GM12878 (cell line): ENCODE results near the gene EYA4. TPM values are rescaled to one million over a fixed set of nuclear protein-coding genes. Genes with fewer than 3 reads are reported as not detected.

Experiments used
- ATAC-seq: fragments of 200-7000 bp; cut with Tn5 transposase; 3 replicates; pipeline ENCODE4 v1.9.1; 2020; ENCODE audit warnings: mild to moderate bottlenecking, moderate library complexity
- BruUV-seq: library from RNA; stranded (reverse); fragments of 400-500 nt; replicated peaks from 2 replicates; lab custom pipeline; 2021; lab: Mats Ljungman, UMichigan
- CTCF ChIA-PET: fragments of 300-600 bp; sonication (Branson Sonifier 250); formaldehyde crosslinking; extraction: SDS; loops from one replicate; lab custom pipeline; 2021; ENCODE audit warnings: inconsistent platforms; lab: Yijun Ruan, JAX
- POLR2A ChIA-PET: fragments of 350-600 bp; formaldehyde crosslinking; extraction: SDS; loops from one replicate; lab custom pipeline; 2021; ENCODE audit warnings: inconsistent platforms; lab: Charles Lee
- RAD21 ChIA-PET: fragments of 300-600 bp; sonication (Branson Sonifier 250); formaldehyde crosslinking; loops from one replicate; lab custom pipeline; 2023; ENCODE audit warnings: antibody characterized with exemption; ENCODE audit not compliant: unreplicated experiment; lab: Charles Lee
- SMC1A ChIA-PET: fragments of 300-600 bp; sonication (Branson Sonifier 250); formaldehyde crosslinking; loops from one replicate; lab custom pipeline; 2023; ENCODE audit not compliant: unreplicated experiment, uncharacterized antibody; lab: Charles Lee
- DNase-seq: peaks from one replicate; pipeline ENCODE4 v3.0.0-alpha.2; 2011; ENCODE audit warnings: low read depth, low spot score
- FAIRE-seq: peaks from 3 replicates; lab custom pipeline; 2011; peaks lifted over from hg19 to GRCh38; lab: Jason Lieb, UNC
- H2AFZ ChIP-seq: 2 replicates; pipeline ENCODE4 v1.6.0; 2011; ENCODE audit warnings: low read depth, low read length, control low read depth; ENCODE audit not compliant: control insufficient read depth
- H3K27ac ChIP-seq: 2 replicates; pipeline ENCODE4 v1.5.1; 2011; ENCODE audit warnings: control low read depth; ENCODE audit not compliant: control insufficient read depth, insufficient read depth
- H3K27me3 ChIP-seq, 2 experiments: replicated peaks in 1 of 2; 2 replicates each; pipeline versions ENCODE4 v1.6.0 to v1.6.1; 2011; ENCODE audit warnings: low read length in 1 of 2; ENCODE audit not compliant: control insufficient read depth in 2 of 2, insufficient read depth in 2 of 2
- H3K36me3 ChIP-seq, 2 experiments: 2 replicates each; pipeline ENCODE4 v1.5.1; 2011; ENCODE audit warnings: low read length in 1 of 2; ENCODE audit not compliant: control insufficient read depth in 2 of 2, insufficient read depth in 2 of 2
- H3K4me1 ChIP-seq: 2 replicates; pipeline ENCODE4 v1.6.1; 2011; ENCODE audit warnings: mild to moderate bottlenecking, low read length, moderate library complexity, mixed read lengths; ENCODE audit not compliant: control insufficient read depth, insufficient read depth
- H3K4me2 ChIP-seq: 2 replicates; pipeline ENCODE4 v1.6.0; 2011; ENCODE audit warnings: control low read depth; ENCODE audit not compliant: control insufficient read depth, insufficient read depth
- H3K4me3 ChIP-seq: fragments of 200-600 bp; sonication (generic); 2 replicates; pipeline ENCODE4 v1.5.1; 2016
- H3K79me2 ChIP-seq: 2 replicates; pipeline ENCODE4 v1.6.0; 2011; ENCODE audit warnings: low read length; ENCODE audit not compliant: control insufficient read depth, insufficient read depth
- H3K9ac ChIP-seq: 2 replicates; pipeline ENCODE4 v1.8.0; 2011; ENCODE audit warnings: low read length, control low read depth, mixed read lengths; ENCODE audit not compliant: control insufficient read depth, insufficient read depth
- H3K9me3 ChIP-seq: replicated peaks from 3 replicates; pipeline ENCODE4 v1.5.1; 2011; ENCODE audit warnings: mild to moderate bottlenecking, low read length; ENCODE audit not compliant: control insufficient read depth, insufficient read depth
- H4K20me1 ChIP-seq: 2 replicates; pipeline ENCODE4 v1.6.0; 2011; ENCODE audit not compliant: control insufficient read depth, insufficient read depth
- BACH1 ChIP-seq: fragments of 450-650 bp; IDR thresholded peaks from 2 replicates; pipeline ENCODE4 v1.6.1; 2017; ENCODE audit warnings: mild to moderate bottlenecking, borderline replicate concordance
- BMI1 ChIP-seq: fragments of 450-650 bp; IDR thresholded peaks from 2 replicates; pipeline ENCODE4 v1.6.1; 2016; ENCODE audit warnings: mild to moderate bottlenecking, moderate library complexity, borderline replicate concordance
- ETV6 ChIP-seq, 2 experiments: fragments of 450-650 bp in 1 of 2; IDR thresholded peaks in 1 of 2; conservative IDR thresholded peaks in 1 of 2; 2 replicates each; pipeline ENCODE4 v1.6.1; 2014; ENCODE audit warnings: antibody characterized with exemption in 1 of 2, borderline replicate concordance in 1 of 2, low read depth in 1 of 2, mild to moderate bottlenecking in 1 of 2, moderate library complexity in 1 of 2
- FOXK2 ChIP-seq: fragments of 450-650 bp; IDR thresholded peaks from 2 replicates; pipeline ENCODE4 v1.6.1; 2017; ENCODE audit warnings: mild to moderate bottlenecking, moderate library complexity
- KAT2A ChIP-seq: conservative IDR thresholded peaks from 2 replicates; pipeline ENCODE4 v1.6.1; 2011; ENCODE audit warnings: low read depth, low read length; ENCODE audit not compliant: control insufficient read depth
- MTA2 ChIP-seq: fragments of 450-650 bp; IDR thresholded peaks from 2 replicates; pipeline ENCODE4 v1.6.1; 2016; ENCODE audit warnings: low read depth, mild to moderate bottlenecking, moderate library complexity
- POLR2A ChIP-seq: IDR thresholded peaks from 2 replicates; pipeline ENCODE4 v1.6.1; 2011; ENCODE audit warnings: low read depth, mild to moderate bottlenecking, low read length
- RCOR1 ChIP-seq: conservative IDR thresholded peaks from 2 replicates; pipeline ENCODE4 v1.6.1; 2012; ENCODE audit warnings: low read depth, low read length, improper control_type of control experiment
- RUNX3 ChIP-seq: IDR thresholded peaks from 2 replicates; pipeline ENCODE4 v1.6.1; 2012; ENCODE audit warnings: low read length, inconsistent platforms
- SMAD1 ChIP-seq: fragments of 450-650 bp; IDR thresholded peaks from 2 replicates; pipeline ENCODE4 v1.6.1; 2018; ENCODE audit warnings: mild to moderate bottlenecking, low read depth; ENCODE audit not compliant: partially characterized antibody
- SUPT20H ChIP-seq: IDR thresholded peaks from 2 replicates; pipeline ENCODE4 v1.6.1; 2011; ENCODE audit warnings: low read depth, mild to moderate bottlenecking, low read length, moderate library complexity, borderline replicate concordance; ENCODE audit not compliant: control insufficient read depth
- SUZ12 ChIP-seq: fragments of 200-600 bp; sonication (generic); IDR thresholded peaks from one replicate; pipeline ENCODE4 v1.6.1; 2018; ENCODE audit warnings: antibody characterized with exemption, mild to moderate bottlenecking; ENCODE audit not compliant: unreplicated experiment
- YBX1 ChIP-seq: fragments of 450-650 bp; IDR thresholded peaks from 2 replicates; pipeline ENCODE4 v1.6.1; 2016; ENCODE audit warnings: antibody characterized with exemption
- ZNF622 ChIP-seq: fragments of 450-650 bp; IDR thresholded peaks from 2 replicates; pipeline ENCODE4 v1.6.1; 2017; ENCODE audit warnings: mild to moderate bottlenecking, inconsistent platforms
- WGBS: methylation state at CpG from one replicate; pipeline ENCODE4 v1.1.6; 2016; ENCODE audit warnings: low lambda C conversion rate; ENCODE audit not compliant: insufficient replicate concordance, insufficient coverage; ENCODE audit errors: missing lambda C conversion rate; 5-methylcytosine and 5-hydroxymethylcytosine counted together
- in situ Hi-C: fragments of 300-500 bp; cut with MboI; formaldehyde crosslinking; loops from 9 replicates; pipeline ENCODE4 v1.14.3; 2018; ENCODE audit warnings: mixed read lengths
- intact Hi-C: fragments of 100-400 bp; cut with micrococcal nuclease; formaldehyde crosslinking; loops from one replicate; pipeline ENCODE4 v1.14.2; 2022; ENCODE audit not compliant: unreplicated experiment
- polyA plus RNA-seq, 11 experiments: library from polyadenylated mRNA; depleted of rRNA in 4 of 11; unstranded in 6 of 11; stranded (reverse) in 5 of 11; fragments of >200 nt; fragmentation: Nextera tagmentation in 4 of 11; fragmentation: Illumina TruSeq in 1 of 11; extraction: Ambion mirVana in 4 of 11; extraction: Trizol in 1 of 11; gene quantifications; 1 replicate in 1 of 11; 2 replicates in 10 of 11; pipeline versions ENCODE4 v1.2.1 to v1.2.3, GENCODE V29; 2011 to 2016; ENCODE audit warnings: inconsistent platforms in 2 of 11, missing spikeins in 2 of 11, low read depth in 1 of 11
- total RNA-seq, 4 experiments: library from RNA; depleted of rRNA in 3 of 4; stranded (reverse); fragments of >200 nt in 3 of 4; fragmentation: Illumina TruSeq in 1 of 4; extraction: Trizol in 1 of 4; gene quantifications; 2 replicates each; pipeline versions ENCODE4 v1.2.1 to v1.2.3, GENCODE V29; 2013 to 2021
- TF ChIP-seq, protein P1 (sequence below): fragments of 450-650 bp; IDR thresholded peaks from 2 replicates; pipeline ENCODE4 v1.6.1; 2018; ENCODE audit warnings: borderline replicate concordance, mild to moderate bottlenecking; ENCODE audit not compliant: partially characterized antibody
- TF ChIP-seq, protein P2 (sequence below): IDR thresholded peaks from 2 replicates; pipeline ENCODE4 v1.6.1; 2012; ENCODE audit warnings: mild to moderate bottlenecking, low read depth, low read length

The EYA4 gene
- total and polyA plus RNA-seq, 10 of the 15 experiments (the other 5 are each of a cell fraction or from before 2014, with no cell fraction given): 0.02 TPM; not detected in 9

DNA sequence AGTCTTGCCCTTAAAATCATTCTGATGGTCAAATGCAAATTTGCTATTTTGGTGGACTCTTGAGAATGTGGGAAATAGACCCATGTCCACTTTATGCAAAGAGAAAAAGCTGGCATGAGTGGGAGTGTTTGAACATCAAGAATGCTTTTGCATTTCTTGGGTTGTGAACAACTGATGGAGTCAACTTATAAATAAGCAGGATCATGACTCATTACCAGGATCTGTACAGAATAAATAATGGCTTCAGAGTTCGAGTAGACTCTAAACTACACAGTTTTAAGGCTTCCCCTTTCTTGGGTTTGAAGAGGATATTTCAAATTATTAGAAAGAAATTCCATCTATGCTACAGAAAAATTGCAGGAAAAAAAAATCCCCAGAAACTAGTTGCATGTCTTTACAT, 195.5 kb downstream of the EYA4 start (continued):
- TF ChIP-seq ETV6 (conservative IDR thresholded peaks at IDR 0.05 in 1 of 2, IDR thresholded peaks at IDR 0.05 in 1 of 2; ENCODE audit: borderline replicate concordance in 1 of 2, low read depth in 1 of 2) (no peak), BACH1 (no peak), YBX1 (no peak), RUNX3 (no peak)
- TF ChIP-seq, protein P1, sequence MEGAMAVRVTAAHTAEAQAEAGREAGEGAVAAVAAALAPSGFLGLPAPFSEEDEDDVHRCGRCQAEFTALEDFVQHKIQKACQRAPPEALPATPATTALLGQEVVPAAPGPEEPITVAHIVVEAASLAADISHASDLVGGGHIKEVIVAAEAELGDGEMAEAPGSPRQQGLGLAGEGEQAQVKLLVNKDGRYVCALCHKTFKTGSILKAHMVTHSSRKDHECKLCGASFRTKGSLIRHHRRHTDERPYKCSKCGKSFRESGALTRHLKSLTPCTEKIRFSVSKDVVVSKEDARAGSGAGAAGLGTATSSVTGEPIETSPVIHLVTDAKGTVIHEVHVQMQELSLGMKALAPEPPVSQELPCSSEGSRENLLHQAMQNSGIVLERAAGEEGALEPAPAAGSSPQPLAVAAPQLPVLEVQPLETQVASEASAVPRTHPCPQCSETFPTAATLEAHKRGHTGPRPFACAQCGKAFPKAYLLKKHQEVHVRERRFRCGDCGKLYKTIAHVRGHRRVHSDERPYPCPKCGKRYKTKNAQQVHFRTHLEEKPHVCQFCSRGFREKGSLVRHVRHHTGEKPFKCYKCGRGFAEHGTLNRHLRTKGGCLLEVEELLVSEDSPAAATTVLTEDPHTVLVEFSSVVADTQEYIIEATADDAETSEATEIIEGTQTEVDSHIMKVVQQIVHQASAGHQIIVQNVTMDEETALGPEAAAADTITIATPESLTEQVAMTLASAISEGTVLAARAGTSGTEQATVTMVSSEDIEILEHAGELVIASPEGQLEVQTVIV: no peak

DNA sequence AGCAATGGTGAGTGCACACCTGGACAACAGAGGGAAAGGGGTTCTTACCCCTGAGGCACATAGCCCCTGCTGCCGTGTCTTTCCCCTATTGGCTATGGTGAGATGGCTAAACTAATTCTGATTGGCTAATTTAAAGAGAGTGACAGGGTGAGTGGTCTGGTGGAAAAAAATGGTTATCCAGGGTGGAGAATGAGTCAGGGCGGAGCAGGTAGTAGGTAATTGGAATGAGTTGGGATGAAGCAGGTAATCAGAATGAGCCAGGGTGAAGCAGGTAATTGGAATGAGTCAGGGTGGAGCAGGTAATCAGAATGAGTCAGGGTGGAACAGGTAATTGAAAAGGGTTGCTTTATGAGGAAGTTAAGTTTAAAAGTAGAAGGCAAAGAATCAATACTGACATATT, 200.3 kb downstream of the EYA4 start:
- Histone ChIP-seq H3K9ac (no peak overlapping the region), H3K27me3 (no peaks in the 10 kb centered on the region), H3K36me3 (no peaks in the 10 kb centered on the region)
- TF ChIP-seq SUPT20H (no peak), ZNF622 (no peak), SUZ12 (no peak), RCOR1 (no peak), MTA2 (no peak), KAT2A (no peak), FOXK2 (no peak), BMI1 (no peak), SMAD1 (no peak), POLR2A (no peak)
- TF ChIP-seq, protein P2, sequence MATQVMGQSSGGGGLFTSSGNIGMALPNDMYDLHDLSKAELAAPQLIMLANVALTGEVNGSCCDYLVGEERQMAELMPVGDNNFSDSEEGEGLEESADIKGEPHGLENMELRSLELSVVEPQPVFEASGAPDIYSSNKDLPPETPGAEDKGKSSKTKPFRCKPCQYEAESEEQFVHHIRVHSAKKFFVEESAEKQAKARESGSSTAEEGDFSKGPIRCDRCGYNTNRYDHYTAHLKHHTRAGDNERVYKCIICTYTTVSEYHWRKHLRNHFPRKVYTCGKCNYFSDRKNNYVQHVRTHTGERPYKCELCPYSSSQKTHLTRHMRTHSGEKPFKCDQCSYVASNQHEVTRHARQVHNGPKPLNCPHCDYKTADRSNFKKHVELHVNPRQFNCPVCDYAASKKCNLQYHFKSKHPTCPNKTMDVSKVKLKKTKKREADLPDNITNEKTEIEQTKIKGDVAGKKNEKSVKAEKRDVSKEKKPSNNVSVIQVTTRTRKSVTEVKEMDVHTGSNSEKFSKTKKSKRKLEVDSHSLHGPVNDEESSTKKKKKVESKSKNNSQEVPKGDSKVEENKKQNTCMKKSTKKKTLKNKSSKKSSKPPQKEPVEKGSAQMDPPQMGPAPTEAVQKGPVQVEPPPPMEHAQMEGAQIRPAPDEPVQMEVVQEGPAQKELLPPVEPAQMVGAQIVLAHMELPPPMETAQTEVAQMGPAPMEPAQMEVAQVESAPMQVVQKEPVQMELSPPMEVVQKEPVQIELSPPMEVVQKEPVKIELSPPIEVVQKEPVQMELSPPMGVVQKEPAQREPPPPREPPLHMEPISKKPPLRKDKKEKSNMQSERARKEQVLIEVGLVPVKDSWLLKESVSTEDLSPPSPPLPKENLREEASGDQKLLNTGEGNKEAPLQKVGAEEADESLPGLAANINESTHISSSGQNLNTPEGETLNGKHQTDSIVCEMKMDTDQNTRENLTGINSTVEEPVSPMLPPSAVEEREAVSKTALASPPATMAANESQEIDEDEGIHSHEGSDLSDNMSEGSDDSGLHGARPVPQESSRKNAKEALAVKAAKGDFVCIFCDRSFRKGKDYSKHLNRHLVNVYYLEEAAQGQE: no peak
- TF ChIP-seq, all 136 proteins: peak for 0
- FAIRE-seq (no peak), DNase-seq (no peak), ATAC-seq (no peak)
- ChIA-PET RAD21 (no interaction called here), CTCF (no interaction called here), SMC1A (no interaction called here), POLR2A (no interaction called here)
- BruUV-seq: no TSS peak
- WGBS: 47% methylated on average over 2 of the region's 2 CpGs
- in situ Hi-C loops (no loop called here), intact Hi-C loops (no loop called here)
- no peaks in the 10 kb centered on the region for H3K79me2 ChIP-seq
- no peaks in the 10 kb centered on the region for H3K4me1 ChIP-seq
- H3K4me2 ChIP-seq: no peak overlapping the region
- no peaks in the 10 kb centered on the region for H4K20me1 ChIP-seq
- H3K27ac ChIP-seq: no peak overlapping the region
- H3K9me3 ChIP-seq: no peaks in the 10 kb centered on the region
- no peak overlapping the region for H3K4me3 ChIP-seq
- H2AFZ ChIP-seq: no peak overlapping the region
